CD4-positive, alpha-beta T cell treated with Interleukin-17A for 4 hours (primary cell): ENCODE measurements around the gene MYO1B.
A peak's percentile ranks its signal among the peaks of the same experiment; 100 is the strongest.

Source experiments
- DNase-seq: peaks from one replicate; pipeline ENCODE4 v3.0.0-alpha.2; 2020; ENCODE audit warnings: mixed read lengths

MYO1B gene

GRCh38 chr2:191245046-191245868 lies at the start of gene MYO1B:
TSS of gene MYO1B (plus strand) at chr2:191245404. CDS start at chr2:191276896, 31,492 bp downstream.
- peak; percentile 63 for DNase-seq

DNA sequence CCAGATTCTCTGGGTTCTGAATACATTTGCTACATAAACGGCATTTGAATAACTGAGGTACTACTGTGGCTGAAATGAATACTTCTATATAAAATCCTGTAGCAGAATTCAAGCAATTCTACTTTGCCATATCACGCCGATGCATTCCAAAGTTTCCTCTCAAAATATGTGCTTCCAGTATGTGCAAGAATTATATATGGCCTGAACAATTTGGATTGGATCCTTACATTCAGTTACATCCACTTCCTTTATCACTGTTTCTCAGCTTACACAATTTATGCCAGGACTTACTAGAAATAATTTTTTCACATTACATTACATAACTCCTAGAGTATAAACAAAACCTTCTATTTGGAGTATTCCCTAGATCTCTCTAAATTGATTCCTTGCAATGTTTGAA lies 48.1 kb upstream of the MYO1B start:
- DNase-seq = no peak

DNA sequence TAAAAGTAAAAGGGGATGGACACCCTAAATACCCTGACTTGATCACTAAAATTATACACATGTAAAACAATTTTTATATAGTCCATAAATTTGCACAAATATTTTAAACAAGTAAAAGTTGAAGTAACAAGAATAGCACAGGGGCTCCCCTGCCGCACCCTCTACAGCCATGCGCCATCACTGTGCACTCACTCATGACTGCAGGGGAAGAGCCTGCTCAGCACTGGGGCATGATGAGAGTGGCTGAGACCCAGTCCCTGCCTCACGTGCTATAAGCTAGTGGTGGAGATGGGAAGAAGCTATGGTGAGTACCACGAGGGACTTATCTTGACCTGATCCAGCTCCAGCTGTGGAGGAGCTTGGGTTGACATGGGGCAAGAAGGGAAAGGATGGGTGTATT lies 46.9 kb upstream of the MYO1B start:
- no peak for DNase-seq

DNA sequence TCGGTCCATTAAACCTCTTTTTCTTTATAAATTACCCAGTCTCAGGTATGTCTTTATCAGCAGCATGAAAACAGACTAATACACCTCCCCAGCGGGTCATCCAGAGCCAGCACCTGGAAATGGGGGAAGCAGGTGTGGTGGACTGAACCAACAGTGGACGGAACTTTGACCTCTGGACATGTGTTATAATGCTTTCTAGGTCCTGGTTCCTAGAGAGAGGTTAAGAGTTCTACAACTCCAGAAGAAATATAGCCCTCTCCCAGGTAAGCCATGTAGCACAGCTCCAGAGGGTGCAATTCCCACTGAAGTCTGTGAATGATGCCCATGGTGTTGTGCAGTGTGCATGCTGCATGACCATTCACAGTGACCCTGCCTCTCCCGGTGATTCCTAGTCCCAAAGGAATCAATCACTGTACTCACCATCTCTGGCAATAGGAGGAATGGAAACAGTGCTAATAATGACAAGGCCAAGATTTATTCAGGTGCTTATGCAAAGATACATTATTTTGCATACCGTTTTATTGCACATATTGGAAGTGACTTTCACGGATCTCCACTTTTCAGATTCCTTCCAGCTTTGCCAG lies 45.2 kb upstream of the MYO1B start:
- no peak for DNase-seq

DNA sequence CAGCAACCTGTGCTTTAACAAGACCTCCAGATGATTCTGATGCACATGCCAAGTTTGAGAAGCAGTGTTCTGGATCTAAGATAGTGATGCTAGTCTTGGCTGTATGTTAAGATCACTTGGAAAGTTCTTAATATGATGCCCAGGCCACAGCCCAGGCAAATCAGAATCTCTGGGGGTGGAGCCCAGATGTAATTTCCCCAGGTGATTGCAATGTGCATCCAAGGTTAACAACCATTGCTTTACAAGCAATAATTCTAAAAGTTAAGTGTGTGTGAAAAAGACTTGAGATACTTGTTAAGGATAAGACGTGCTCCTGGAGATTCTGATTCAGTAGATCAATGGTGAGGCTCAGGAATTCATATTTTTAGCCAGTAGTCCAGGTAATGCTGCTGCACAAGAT lies 44.3 kb upstream of the MYO1B start:
- no peak for DNase-seq

GRCh38 chr2:191202209-191202721 lies 42.9 kb upstream of the MYO1B start:
- DNase-seq = no peak

DNA sequence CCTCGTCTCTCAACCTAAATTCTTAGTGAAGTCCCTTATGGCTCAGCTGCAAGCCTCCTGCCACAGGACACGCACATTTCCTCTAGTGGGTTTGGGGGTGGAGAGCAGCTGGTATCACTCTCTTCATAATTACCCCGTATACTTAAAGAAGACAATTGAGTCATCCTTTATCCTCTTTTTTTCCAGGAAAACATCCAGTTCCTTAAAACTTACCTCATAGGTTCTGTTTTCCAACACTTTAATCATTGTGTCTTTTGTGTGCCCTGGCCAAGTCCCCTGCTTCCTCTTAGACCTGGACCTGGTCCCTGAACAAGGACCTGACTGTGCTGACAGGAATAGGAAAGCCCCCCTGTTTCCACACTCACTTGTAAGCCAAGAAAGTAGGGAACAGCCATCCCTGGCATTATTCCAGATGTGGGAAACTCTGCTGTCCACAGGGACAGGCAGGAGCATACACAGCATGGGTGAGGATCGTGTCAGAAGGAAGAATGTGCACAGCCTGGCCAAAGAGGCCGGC lies 42.3 kb upstream of the MYO1B start:
- DNase-seq = peak; percentile 28

GRCh38 chr2:191204433-191204832 lies 40.8 kb upstream of the MYO1B start:
- no peak for DNase-seq

DNA sequence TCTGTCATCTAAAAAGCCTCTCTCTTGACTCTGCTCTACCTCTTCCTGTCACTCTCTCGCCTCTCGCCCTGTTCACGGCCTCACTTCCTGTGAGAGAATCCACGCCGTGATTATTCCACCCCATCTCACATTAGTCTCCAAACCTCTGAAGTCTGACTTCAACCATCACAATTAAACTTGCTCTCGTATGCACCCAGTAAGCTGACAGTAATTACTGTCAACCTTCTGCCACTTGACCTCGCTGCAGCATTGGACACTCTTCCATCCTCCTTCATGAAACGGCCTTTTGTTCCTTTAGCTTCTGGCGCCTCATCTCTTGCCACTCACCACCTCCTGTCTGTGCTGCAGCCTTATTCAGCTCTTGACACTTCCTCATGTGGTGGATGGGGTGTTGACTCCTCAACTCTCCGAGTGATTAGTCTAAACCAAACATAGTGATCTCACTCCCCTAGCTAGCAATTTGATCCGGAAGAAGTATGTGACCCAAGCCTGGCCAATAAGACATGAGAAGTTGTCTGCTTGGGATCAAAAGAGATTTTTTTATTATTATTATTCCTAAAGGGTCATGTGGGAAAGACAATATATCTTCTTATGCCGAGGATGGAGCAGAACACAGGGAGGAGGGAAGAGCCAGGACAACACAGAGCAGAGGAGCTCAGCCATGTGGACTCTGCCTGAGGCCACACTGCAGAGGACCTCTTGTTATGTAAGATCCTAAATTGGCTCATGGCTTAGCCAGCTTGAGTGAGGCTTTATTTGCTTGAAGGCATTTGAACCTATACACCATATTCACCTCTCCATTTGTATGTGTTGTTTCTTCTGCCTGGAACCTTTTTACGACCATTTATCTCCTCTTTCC lies 38.4 kb upstream of the MYO1B start:
- DNase-seq = peak; percentile 54

GRCh38 chr2:191209340-191209739 lies 35.9 kb upstream of the MYO1B start:
- DNase-seq = no peak

- no peak for DNase-seq
Observed at GRCh38 chr2:191212119-191212518, 33.1 kb upstream of the MYO1B start.

DNA sequence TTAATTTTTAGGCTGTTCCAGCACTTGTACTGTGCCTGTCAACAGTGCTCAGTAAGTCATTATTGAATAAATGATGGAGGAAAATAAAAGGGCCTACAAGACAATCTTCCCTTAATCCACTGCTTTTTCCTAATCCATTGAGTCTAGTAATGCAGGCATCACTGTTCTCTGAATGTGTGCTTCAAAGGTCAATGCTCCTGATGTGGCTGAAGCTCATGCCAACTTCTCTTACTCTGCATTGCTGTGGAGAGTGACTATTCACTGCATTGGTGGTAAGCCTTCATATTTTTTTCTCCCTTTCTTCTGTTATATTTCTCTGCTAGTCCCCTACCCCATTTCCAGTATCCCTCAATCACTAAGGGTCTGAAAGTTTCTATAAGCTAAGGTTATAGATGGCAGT lies 31.9 kb upstream of the MYO1B start:
- DNase-seq = no peak

GRCh38 chr2:191215230-191215629 lies 30.0 kb upstream of the MYO1B start:
- DNase-seq = no peak

DNA sequence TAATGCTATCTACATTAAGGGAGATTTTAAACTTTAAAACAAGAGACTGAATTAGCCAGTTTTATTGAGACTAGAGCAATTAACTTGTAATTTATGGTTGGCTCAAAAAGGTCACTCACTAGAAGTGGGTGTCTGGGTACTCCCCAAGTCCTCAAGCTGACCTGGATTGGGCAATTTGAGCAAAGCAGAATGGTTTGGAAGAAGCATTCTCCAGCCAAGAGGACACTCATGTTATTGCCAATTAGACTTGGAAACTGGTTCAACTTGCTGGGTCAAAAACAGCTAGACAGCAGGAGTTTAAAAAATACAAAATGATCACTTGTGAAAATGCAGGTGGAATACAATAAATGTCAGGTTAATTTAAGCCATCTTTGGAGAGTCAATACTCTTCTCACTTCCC lies 29.5 kb upstream of the MYO1B start:
- DNase-seq = no peak

GRCh38 chr2:191217580-191217979 lies 27.6 kb upstream of the MYO1B start:
- DNase-seq = no peak

DNA sequence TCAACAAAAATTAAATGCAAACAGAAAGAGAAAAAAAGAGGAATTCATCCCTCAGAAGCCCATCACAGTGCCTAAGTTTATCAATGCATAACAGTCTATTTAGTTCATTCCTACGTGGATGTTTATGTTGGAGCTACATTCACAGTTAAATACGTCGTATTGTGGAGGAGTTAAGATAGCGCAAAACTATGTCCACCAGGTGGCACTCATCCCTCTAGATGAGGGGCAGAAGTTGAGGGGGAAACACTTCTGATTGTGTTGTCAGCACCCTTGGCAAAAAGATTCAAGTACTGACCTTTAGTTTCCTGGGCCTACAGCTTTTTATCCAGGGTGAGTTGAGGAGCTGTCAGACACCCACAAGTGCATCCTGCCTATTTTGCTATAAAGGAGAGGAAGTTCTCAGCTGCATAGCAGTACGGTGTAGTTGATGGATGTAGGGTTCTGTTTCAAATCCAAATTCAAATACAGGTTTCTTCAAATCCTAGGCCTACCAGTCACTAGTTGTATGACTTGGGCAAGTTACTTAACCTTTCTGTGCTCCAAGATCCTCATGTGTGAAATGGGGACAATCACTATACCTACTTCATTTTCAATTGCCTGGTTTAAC lies 26.8 kb upstream of the MYO1B start:
- peak; percentile 43 for DNase-seq

- no peak for DNase-seq
Observed at GRCh38 chr2:191220671-191221070, 24.5 kb upstream of the MYO1B start.

DNA sequence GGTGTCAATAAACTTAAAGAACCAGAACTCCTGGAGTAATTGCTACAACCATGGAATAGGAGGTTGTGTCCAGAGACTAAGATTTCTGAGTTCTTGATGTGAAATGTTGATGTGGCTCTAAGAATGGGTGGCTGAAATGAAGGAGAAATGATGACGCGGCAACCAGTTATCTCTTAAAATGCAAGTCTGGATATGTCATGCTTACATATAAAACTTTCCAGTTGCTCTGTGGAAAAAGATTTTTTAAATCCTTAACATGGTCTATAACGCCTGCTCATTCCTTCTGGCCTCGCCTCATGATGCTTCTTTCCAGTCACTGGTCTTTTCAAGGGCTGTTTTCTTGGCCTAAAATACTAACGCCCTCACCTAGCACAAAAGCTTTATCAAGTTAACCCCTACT lies 23.5 kb upstream of the MYO1B start:
- DNase-seq = no peak

DNA sequence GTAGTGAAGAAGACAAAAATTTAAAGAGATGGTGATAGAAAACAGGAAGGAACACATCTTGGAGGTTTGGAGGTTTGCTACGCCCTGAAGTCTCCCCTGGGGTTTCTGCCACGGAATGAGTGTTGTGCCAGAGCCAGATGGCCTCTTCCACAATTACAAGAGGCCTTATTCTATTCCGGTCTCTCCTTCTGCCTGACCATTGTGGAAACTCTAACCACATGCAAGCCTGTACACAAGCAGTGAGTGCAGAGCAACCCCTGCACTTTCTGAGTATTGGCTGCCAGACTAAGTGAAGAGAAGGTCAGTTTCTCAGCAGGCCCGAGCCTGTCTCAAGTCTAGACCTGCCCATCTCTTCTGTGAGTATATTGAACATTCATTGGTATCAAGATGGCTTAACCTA lies 22.7 kb upstream of the MYO1B start:
- no peak for DNase-seq

GRCh38 chr2:191222952-191223351 lies 22.3 kb upstream of the MYO1B start:
- no peak for DNase-seq

DNA sequence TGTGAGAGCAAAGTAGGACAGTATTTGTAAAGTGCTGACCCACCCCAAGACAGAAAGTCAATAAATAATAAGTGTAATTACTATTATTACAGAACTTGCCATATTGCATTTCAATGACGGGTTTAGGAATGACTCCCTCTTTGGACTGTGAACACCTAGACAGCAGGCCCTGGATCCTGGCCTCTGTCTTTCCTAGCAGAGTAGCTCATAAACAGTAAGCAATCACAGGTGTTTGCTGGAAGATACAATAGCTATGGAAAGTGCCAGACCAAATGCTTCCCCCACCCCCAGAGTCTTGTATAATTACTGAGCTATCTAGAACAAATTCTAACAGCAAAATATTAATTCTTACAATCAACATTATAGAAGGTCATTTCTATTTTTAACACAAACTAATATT lies 20.1 kb upstream of the MYO1B start:
- DNase-seq = no peak

DNA sequence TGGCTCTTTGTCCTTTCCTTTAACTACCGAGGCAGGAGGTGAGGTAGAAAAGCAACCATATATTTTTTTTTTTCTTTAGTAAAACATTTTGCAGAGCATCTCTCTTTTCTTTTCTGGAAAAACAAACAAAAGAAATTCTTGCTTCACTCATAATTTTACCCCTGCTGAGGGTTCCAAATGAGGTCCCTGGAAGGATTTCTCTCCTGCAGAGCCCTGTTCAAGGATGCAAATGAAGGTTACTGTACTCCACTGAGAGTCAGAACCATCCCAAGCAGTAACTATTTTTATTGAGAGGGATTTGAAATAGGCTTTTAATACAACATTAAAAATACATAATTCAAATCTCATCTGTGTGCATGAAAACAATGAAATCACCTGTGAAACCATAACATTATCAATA lies 19.5 kb upstream of the MYO1B start:
- DNase-seq = no peak

GRCh38 chr2:191226196-191226595 lies 19.0 kb upstream of the MYO1B start:
- DNase-seq = no peak
